ENCODE results near the gene MAPK13.

The MAPK13 gene

GRCh38 chr6:36131511-36132245, 1.4 kb downstream of the MAPK13 start:
- peak overlapping the region; percentile 36 for H3K4me2 ChIP-seq (ENCODE audit: low read depth, low read length, poor library complexity, severe bottlenecking)
- no peaks in the 10 kb centered on the region for H4K20me1 ChIP-seq (ENCODE audit: insufficient read depth, low read length, poor library complexity, severe bottlenecking)
- H3K4me1 ChIP-seq (ENCODE audit: insufficient read depth, low read length, poor library complexity, severe bottlenecking): peaks cover 28% of the 10 kb centered on the region
- no peak overlapping the region for H2AFZ ChIP-seq (ENCODE audit: low read length)
- no peaks in the 10 kb centered on the region for H3K9me2 ChIP-seq (replicated peaks; ENCODE audit: low read depth, low read length)
- H3K9ac ChIP-seq (ENCODE audit: low read depth, low read length, poor library complexity, severe bottlenecking): no peak overlapping the region
- no peaks in the 10 kb centered on the region for H3F3A ChIP-seq (ENCODE audit: low read depth)
- H3K36me3 ChIP-seq (ENCODE audit: insufficient read depth, low read length): no peaks in the 10 kb centered on the region
- peak overlapping the region; percentile 0 for H3K4me3 ChIP-seq (ENCODE audit: low read length, poor library complexity, severe bottlenecking)
- H3K9me3 ChIP-seq (ENCODE audit: insufficient read depth, low read depth, low read length): no peaks in the 10 kb centered on the region
- H3K27me3 ChIP-seq (ENCODE audit: insufficient read depth, low read length, poor library complexity, severe bottlenecking): no peaks in the 10 kb centered on the region
- no peaks in the 10 kb centered on the region for H3K79me2 ChIP-seq (ENCODE audit: insufficient read depth, low read length)
- TF ChIP-seq EZH2phosphoT487 (IDR thresholded peaks at IDR 0.05; ENCODE audit: borderline replicate concordance): no peak
- TF ChIP-seq, protein P1, sequence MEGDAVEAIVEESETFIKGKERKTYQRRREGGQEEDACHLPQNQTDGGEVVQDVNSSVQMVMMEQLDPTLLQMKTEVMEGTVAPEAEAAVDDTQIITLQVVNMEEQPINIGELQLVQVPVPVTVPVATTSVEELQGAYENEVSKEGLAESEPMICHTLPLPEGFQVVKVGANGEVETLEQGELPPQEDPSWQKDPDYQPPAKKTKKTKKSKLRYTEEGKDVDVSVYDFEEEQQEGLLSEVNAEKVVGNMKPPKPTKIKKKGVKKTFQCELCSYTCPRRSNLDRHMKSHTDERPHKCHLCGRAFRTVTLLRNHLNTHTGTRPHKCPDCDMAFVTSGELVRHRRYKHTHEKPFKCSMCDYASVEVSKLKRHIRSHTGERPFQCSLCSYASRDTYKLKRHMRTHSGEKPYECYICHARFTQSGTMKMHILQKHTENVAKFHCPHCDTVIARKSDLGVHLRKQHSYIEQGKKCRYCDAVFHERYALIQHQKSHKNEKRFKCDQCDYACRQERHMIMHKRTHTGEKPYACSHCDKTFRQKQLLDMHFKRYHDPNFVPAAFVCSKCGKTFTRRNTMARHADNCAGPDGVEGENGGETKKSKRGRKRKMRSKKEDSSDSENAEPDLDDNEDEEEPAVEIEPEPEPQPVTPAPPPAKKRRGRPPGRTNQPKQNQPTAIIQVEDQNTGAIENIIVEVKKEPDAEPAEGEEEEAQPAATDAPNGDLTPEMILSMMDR (conservative IDR thresholded peaks at IDR 0.05; ENCODE audit: low read length): no peak

DNA sequence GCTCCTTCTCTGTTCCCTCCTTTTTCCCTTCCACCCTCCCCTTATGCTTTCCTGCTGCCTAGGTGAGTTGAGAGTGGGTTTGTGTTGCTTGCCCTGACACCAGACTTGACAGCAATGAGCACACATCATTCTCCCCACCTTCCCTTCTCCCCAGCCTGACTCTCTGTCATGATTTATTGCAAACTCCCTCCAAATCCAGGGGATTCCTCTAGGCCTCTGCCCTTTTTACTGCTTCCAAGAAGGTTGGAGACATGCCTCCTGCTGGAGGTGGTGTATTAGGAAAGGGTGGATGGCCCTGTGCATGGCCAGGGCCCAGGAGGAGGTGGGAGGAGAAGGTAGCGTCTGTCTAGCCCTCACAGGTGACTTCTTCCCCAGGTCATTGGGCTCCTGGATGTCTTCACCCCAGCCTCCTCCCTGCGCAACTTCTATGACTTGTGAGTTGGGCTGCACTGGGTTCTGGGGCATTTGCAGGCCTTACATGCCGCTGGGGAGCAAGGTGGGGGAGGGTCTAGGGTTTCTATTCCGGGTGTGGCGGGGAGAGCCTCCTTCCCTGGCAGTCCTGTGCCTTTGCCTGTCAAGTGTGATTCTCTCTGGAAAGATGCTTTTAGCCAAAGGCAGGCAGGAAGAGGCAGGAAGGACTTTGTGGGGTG, 2.1 kb downstream of the MAPK13 start:
- no peaks in the 10 kb centered on the region for H3K79me2 ChIP-seq (ENCODE audit: insufficient read depth, low read length)
- H3K9me3 ChIP-seq (ENCODE audit: insufficient read depth, low read depth, low read length): no peaks in the 10 kb centered on the region
- no peak overlapping the region for H3K4me3 ChIP-seq (ENCODE audit: low read length, poor library complexity, severe bottlenecking)
- no peaks in the 10 kb centered on the region for H3F3A ChIP-seq (ENCODE audit: low read depth)
- H3K36me3 ChIP-seq (ENCODE audit: insufficient read depth, low read length): no peaks in the 10 kb centered on the region
- H3K9me2 ChIP-seq (replicated peaks; ENCODE audit: low read depth, low read length): no peaks in the 10 kb centered on the region
- peak overlapping the region; percentile 36 for H3K4me2 ChIP-seq (ENCODE audit: low read depth, low read length, poor library complexity, severe bottlenecking)
- H3K4me1 ChIP-seq (ENCODE audit: insufficient read depth, low read length, poor library complexity, severe bottlenecking): peaks cover 21% of the 10 kb centered on the region
- H4K20me1 ChIP-seq (ENCODE audit: insufficient read depth, low read length, poor library complexity, severe bottlenecking): no peaks in the 10 kb centered on the region
- no peak overlapping the region for H3K9ac ChIP-seq (ENCODE audit: low read depth, low read length, poor library complexity, severe bottlenecking)
- no peaks in the 10 kb centered on the region for H3K27me3 ChIP-seq (ENCODE audit: insufficient read depth, low read length, poor library complexity, severe bottlenecking)
- no peak for TF ChIP-seq EZH2phosphoT487 (IDR thresholded peaks at IDR 0.05; ENCODE audit: borderline replicate concordance)
- TF ChIP-seq, protein P1 (conservative IDR thresholded peaks at IDR 0.05; ENCODE audit: low read length): no peak
- H2AFZ ChIP-seq (ENCODE audit: low read length): no peak overlapping the region

DNA sequence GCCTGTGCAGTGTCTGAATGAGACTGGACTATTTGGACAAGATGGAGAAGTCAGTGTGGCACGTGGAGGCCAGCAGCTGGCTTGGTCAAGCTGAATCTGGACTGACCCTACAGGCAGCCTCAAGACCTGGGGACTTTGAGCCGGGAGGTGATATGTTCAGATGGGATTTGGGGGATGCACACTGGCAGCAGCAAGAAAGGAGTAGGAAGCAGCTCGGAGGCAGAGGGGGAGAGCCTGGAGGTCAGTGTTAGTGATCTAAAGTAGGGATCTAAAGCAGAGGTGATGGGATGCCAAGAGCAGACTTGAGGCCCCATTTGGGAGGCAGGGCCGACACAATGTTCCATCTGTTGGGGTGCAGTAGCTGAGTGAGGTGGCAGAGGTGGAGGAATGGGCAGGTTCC, 2.8 kb downstream of the MAPK13 start:
- peaks cover 13% of the 10 kb centered on the region for H3K4me1 ChIP-seq (ENCODE audit: insufficient read depth, low read length, poor library complexity, severe bottlenecking)
- no peaks in the 10 kb centered on the region for H3K9me3 ChIP-seq (ENCODE audit: insufficient read depth, low read depth, low read length)
- no peaks in the 10 kb centered on the region for H3K9me2 ChIP-seq (replicated peaks; ENCODE audit: low read depth, low read length)
- no peaks in the 10 kb centered on the region for H3K36me3 ChIP-seq (ENCODE audit: insufficient read depth, low read length)
- H3K4me2 ChIP-seq (ENCODE audit: low read depth, low read length, poor library complexity, severe bottlenecking): no peak overlapping the region
- H3F3A ChIP-seq (ENCODE audit: low read depth): no peaks in the 10 kb centered on the region
- H3K4me3 ChIP-seq (ENCODE audit: low read length, poor library complexity, severe bottlenecking): no peak overlapping the region
- H4K20me1 ChIP-seq (ENCODE audit: insufficient read depth, low read length, poor library complexity, severe bottlenecking): no peaks in the 10 kb centered on the region
- H3K9ac ChIP-seq (ENCODE audit: low read depth, low read length, poor library complexity, severe bottlenecking): no peak overlapping the region
- TF ChIP-seq, protein P1 (conservative IDR thresholded peaks at IDR 0.05; ENCODE audit: low read length): no peak
- no peak for TF ChIP-seq EZH2phosphoT487 (IDR thresholded peaks at IDR 0.05; ENCODE audit: borderline replicate concordance)
- H3K79me2 ChIP-seq (ENCODE audit: insufficient read depth, low read length): no peaks in the 10 kb centered on the region
- H2AFZ ChIP-seq (ENCODE audit: low read length): no peak overlapping the region
- no peaks in the 10 kb centered on the region for H3K27me3 ChIP-seq (ENCODE audit: insufficient read depth, low read length, poor library complexity, severe bottlenecking)
